Testis (tissue), 3 donors: ENCODE results near the gene LRRC1. TPM values are rescaled to one million over a fixed set of nuclear protein-coding genes. Genes with fewer than 3 reads are reported as not detected.

Experiments used
- DNase-seq: peaks from one replicate; pipeline ENCODE4 v3.0.0-alpha.2; 2019
- H3K27ac ChIP-seq, 2 donors: fragments of 200-600 bp; sonication (generic); one replicate each; pipeline ENCODE4 v1.5.1; 2019
- H3K27me3 ChIP-seq: fragments of 200-600 bp; sonication (generic); one replicate; pipeline ENCODE4 v1.5.1; 2019
- H3K36me3 ChIP-seq: fragments of 200-600 bp; sonication (generic); one replicate; pipeline ENCODE4 v1.5.1; 2017; ENCODE audit warnings: low read depth; ENCODE audit errors: missing control alignments
- H3K4me1 ChIP-seq: fragments of 200-600 bp; sonication (generic); one replicate; pipeline ENCODE4 v1.5.1; 2019
- H3K4me3 ChIP-seq, 2 donors: fragments of 200-600 bp; sonication (generic); one replicate each; pipeline ENCODE4 v1.5.1; 2017 to 2019
- H3K9me3 ChIP-seq: fragments of 200-600 bp; sonication (generic); one replicate; pipeline ENCODE4 v1.5.1; 2017
- CTCF ChIP-seq, 3 experiments: fragments of 450-650 bp in 2 of 3; fragments of 200-600 bp in 1 of 3; sonication (generic) in 1 of 3; IDR thresholded peaks; one replicate each; pipeline ENCODE4 v1.5.1; 2016 to 2019; ENCODE audit warnings: antibody characterized with exemption in 3 of 3, mild to moderate bottlenecking in 2 of 3, moderate library complexity in 1 of 3
- POLR2A ChIP-seq: fragments of 450-650 bp; IDR thresholded peaks from one replicate; pipeline ENCODE4 v1.6.1; 2017; ENCODE audit warnings: antibody characterized with exemption, mild to moderate bottlenecking, moderate library complexity
- WGBS, 2 donors: methylation state at CpG; one replicate each; pipeline ENCODE4 v1.1.5; 2018; 5-methylcytosine and 5-hydroxymethylcytosine counted together
- intact Hi-C: fragments of 100-400 bp; cut with DNase I; formaldehyde crosslinking; loops from one replicate; pipeline ENCODE4 v1.15.1; 2023; ENCODE audit warnings: low total_unique reads
- polyA plus RNA-seq: library from polyadenylated mRNA; stranded (reverse); fragments of 350-450 nt; fragmentation: Illumina TruSeq; extraction: RNeasy Lipid Tissue Mini Kit (QIAGEN cat#74804); gene quantifications from one replicate; pipeline ENCODE4 v1.2.3, GENCODE V29; 2014; ENCODE audit warnings: low read depth, low replicate concordance; ENCODE audit not compliant: insufficient read depth
- total RNA-seq, 2 donors: library from RNA; depleted of rRNA; stranded (reverse); fragments of >200 nt; gene quantifications; one replicate each; pipeline ENCODE4 v1.2.3, GENCODE V29; 2016

Gene LRRC1
- total and polyA plus RNA-seq, 3 donors from 2014 or later, result 29.5 to 36.5 (median 34.1) TPM

GRCh38 chr6:53840027-53840426 lies 45.2 kb downstream of the LRRC1 start:
- Histone ChIP-seq H3K9me3 (no peaks in the 10 kb centered on the region), H3K27ac (no peak overlapping the region), H3K4me1 (peaks cover 8% of the 10 kb centered on the region), H3K27me3 (no peaks in the 10 kb centered on the region), H3K4me3 (no peak overlapping the region), H3K36me3 (no peaks in the 10 kb centered on the region)
- DNase-seq, result no peak
- TF ChIP-seq POLR2A (no peak), CTCF (IDR thresholded peaks at IDR 0.05) (no peak)
- intact Hi-C loops, result no loop called here
- WGBS, 2 donors, result 98 to 100% methylated on average over 1 of the region's 1 CpG

GRCh38 chr6:53845280-53846195 lies 50.7 kb downstream of the LRRC1 start:
- no peaks in the 10 kb centered on the region for H3K36me3 ChIP-seq
- TF ChIP-seq CTCF (IDR thresholded peaks at IDR 0.05) (no peak), POLR2A (no peak)
- WGBS, 2 donors, result 92 to 93% methylated on average over 9 of the region's 9 CpGs
- intact Hi-C loops, result no loop called here
- no peak overlapping the region for H3K27ac ChIP-seq
- DNase-seq, result no peak
- H3K27me3 ChIP-seq, result no peaks in the 10 kb centered on the region
- no peak overlapping the region for H3K4me3 ChIP-seq
- H3K4me1 ChIP-seq, result no peaks in the 10 kb centered on the region
- no peaks in the 10 kb centered on the region for H3K9me3 ChIP-seq

GRCh38 chr6:53846250-53846649 lies 51.4 kb downstream of the LRRC1 start:
- no peaks in the 10 kb centered on the region for H3K27me3 ChIP-seq
- no peaks in the 10 kb centered on the region for H3K9me3 ChIP-seq
- whole genome bisulfite sequencing, 2 donors, result 63 to 92% methylated on average over 7 of the region's 7 CpGs
- no peak overlapping the region for H3K27ac ChIP-seq
- H3K36me3 ChIP-seq, result no peaks in the 10 kb centered on the region
- H3K4me3 ChIP-seq, result no peak overlapping the region
- TF ChIP-seq CTCF (IDR thresholded peaks at IDR 0.05), result no peak
- no peak for TF ChIP-seq POLR2A
- intact Hi-C loops, result no loop called here
- no peaks in the 10 kb centered on the region for H3K4me1 ChIP-seq
- no peak for DNase-seq

- DNase-seq, result no peak
- Histone ChIP-seq H3K9me3 (no peaks in the 10 kb centered on the region), H3K36me3 (no peaks in the 10 kb centered on the region), H3K4me3 (no peak overlapping the region), H3K27me3 (no peaks in the 10 kb centered on the region), H3K4me1 (no peaks in the 10 kb centered on the region), H3K27ac (no peak overlapping the region)
- TF ChIP-seq CTCF (IDR thresholded peaks at IDR 0.05) (no peak), POLR2A (no peak)
- intact Hi-C loops, result no loop called here
- 82 to 95% methylated on average over 4 of the region's 4 CpGs for WGBS, 2 donors
Observed at GRCh38 chr6:53847796-53848314, 53.0 kb downstream of the LRRC1 start.
